Omental fat pad (tissue), 4 donors: ENCODE data around the gene KLHL25. TPM values are rescaled to one million over a fixed set of nuclear protein-coding genes. Genes with fewer than 3 reads are reported as not detected.

Experiments used
- ATAC-seq: fragments of 150-250 bp; one replicate; pipeline ENCODE4 v1.9.1; 2016; ENCODE audit warnings: mild to moderate bottlenecking, moderate library complexity; ENCODE audit not compliant: low FRiP score
- DNase-seq: peaks from one replicate; pipeline ENCODE4 v3.0.0-alpha.2; 2019; ENCODE audit warnings: low spot score
- total RNA-seq, 4 donors: library from RNA; depleted of rRNA; stranded (reverse); fragments of >200 nt; gene quantifications; one replicate each; pipeline ENCODE4 v1.1.0, GENCODE V29; 2016
- TF ChIP-seq, protein P1 (sequence below), 3 donors: fragments of 450-650 bp; IDR thresholded peaks; one replicate each; pipeline ENCODE4 v1.5.1; 2016 to 2017; ENCODE audit warnings: antibody characterized with exemption in 3 of 3, mild to moderate bottlenecking in 3 of 3, moderate library complexity in 2 of 3

The KLHL25 gene
- total RNA-seq, 4 donors from 2014 or later = 12.0 to 45.8 (median 22.3) TPM

- TF ChIP-seq, protein P1, sequence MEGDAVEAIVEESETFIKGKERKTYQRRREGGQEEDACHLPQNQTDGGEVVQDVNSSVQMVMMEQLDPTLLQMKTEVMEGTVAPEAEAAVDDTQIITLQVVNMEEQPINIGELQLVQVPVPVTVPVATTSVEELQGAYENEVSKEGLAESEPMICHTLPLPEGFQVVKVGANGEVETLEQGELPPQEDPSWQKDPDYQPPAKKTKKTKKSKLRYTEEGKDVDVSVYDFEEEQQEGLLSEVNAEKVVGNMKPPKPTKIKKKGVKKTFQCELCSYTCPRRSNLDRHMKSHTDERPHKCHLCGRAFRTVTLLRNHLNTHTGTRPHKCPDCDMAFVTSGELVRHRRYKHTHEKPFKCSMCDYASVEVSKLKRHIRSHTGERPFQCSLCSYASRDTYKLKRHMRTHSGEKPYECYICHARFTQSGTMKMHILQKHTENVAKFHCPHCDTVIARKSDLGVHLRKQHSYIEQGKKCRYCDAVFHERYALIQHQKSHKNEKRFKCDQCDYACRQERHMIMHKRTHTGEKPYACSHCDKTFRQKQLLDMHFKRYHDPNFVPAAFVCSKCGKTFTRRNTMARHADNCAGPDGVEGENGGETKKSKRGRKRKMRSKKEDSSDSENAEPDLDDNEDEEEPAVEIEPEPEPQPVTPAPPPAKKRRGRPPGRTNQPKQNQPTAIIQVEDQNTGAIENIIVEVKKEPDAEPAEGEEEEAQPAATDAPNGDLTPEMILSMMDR (IDR thresholded peaks at IDR 0.05) = no peak
- ATAC-seq (no peak), DNase-seq (no peak)
Observed at GRCh38 chr15:85826756-85827515, 32.2 kb upstream of the KLHL25 start.

GRCh38 chr15:85825719-85826118, 31.0 kb upstream of the KLHL25 start:
- TF ChIP-seq, protein P1 (IDR thresholded peaks at IDR 0.05) = no peak
- ATAC-seq (no peak), DNase-seq (no peak)

DNA sequence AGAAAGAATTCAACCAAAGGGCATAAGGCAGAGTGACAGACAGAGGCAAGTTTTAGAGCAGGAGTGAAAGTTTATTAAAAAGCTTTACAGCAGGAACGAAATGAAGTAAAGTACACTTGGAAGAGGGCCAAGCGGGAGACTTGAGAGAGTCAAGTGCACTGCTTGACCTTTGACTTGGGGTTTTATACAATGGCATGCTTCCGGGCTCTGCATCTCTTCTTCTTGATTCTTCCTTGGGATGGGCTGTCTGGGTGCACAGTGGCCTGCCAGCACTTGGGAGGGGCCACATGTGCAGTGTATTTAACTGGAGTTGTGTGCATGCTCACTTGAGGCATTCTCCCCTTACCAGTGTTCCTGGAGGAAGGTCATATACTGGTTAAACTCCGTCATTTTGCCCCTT, 30.4 kb upstream of the KLHL25 start:
- TF ChIP-seq, protein P1 (IDR thresholded peaks at IDR 0.05) = no peak
- DNase-seq (no peak), ATAC-seq (no peak)

GRCh38 chr15:85821545-85821944, 26.8 kb upstream of the KLHL25 start:
- DNase-seq (no peak), ATAC-seq (no peak)
- TF ChIP-seq, protein P1 (IDR thresholded peaks at IDR 0.05) = no peak

GRCh38 chr15:85819938-85820337, 25.2 kb upstream of the KLHL25 start:
- ATAC-seq = no peak
- TF ChIP-seq, protein P1 (IDR thresholded peaks at IDR 0.05) = no peak
- no peak for DNase-seq

DNA sequence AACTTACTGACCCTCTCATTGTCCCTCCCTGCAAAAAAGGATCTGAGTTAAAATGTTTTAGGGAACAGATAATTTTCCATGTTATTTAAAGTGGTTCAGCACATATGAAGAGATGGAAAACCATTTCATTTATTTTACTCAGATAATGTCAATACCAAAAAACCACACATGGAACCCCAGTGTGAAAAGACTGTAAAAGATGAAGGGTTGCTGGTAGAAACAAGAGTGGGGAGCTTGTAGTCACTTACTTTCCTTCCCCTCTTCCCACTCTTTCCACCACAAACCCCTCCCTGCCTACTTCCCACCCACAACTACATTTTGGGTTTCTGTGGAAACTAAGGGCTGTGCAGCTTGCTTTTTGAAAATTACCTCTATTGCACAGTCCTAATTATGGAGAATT, 18.5 kb upstream of the KLHL25 start:
- TF ChIP-seq, protein P1 (IDR thresholded peaks at IDR 0.05) = no peak
- DNase-seq = no peak
- ATAC-seq = no peak

GRCh38 chr15:85810075-85810474, 15.3 kb upstream of the KLHL25 start:
- no peak for ATAC-seq
- TF ChIP-seq, protein P1 (IDR thresholded peaks at IDR 0.05) = no peak

More at GRCh38 chr15:85810075-85810474, 15.3 kb upstream of the KLHL25 start:
- DNase-seq = no peak
